Frontal cortex (tissue), 4 donors: ENCODE results near the gene BBS10. TPM values are rescaled to one million over a fixed set of nuclear protein-coding genes. Genes with fewer than 3 reads are reported as not detected.
"Not testable (repeated sequence)": the region's sequence is repeated elsewhere in the genome, so short reads cannot be mapped to it uniquely, and the experiment has no call there.

Source experiments
- DNase-seq, 2 donors: peaks; one replicate each; pipeline ENCODE4 v3.0.0; 2012; ENCODE audit warnings: low spot score in 2 of 2
- FAIRE-seq: peaks from 2 replicates; lab custom pipeline; 2012; peaks lifted over from hg19 to GRCh38; lab: Jason Lieb, UNC
- total RNA-seq: library from RNA; depleted of rRNA; stranded (reverse); fragments of >200 nt; gene quantifications from one replicate; pipeline ENCODE4 v1.2.3, GENCODE V29; 2014
- donor health status: control.
- donor health status: control.
- donor health status: control.

BBS10 gene
- total RNA-seq, 1 donor from 2014 or later = 44.8 TPM

- DNase-seq = no peak
- FAIRE-seq = no peak
Observed at GRCh38 chr12:76337583-76337982, 10.6 kb downstream of the BBS10 start.

- no peak for FAIRE-seq
- no peak for DNase-seq
Observed at GRCh38 chr12:76332606-76333005, 15.6 kb downstream of the BBS10 start.

GRCh38 chr12:76329606-76330005 lies 18.6 kb downstream of the BBS10 start:
- DNase-seq (no peak), FAIRE-seq (no peak)

GRCh38 chr12:76329159-76329558 lies 19.1 kb downstream of the BBS10 start:
- DNase-seq (no peak), FAIRE-seq (no peak)

- FAIRE-seq, DNase-seq: not testable (repeated sequence)
Observed at GRCh38 chr12:76319595-76320319, 28.5 kb downstream of the BBS10 start.

- DNase-seq (no peak), FAIRE-seq (no peak)
Observed at GRCh38 chr12:76318773-76319594, 29.2 kb downstream of the BBS10 start.

- FAIRE-seq (no peak), DNase-seq (no peak)
Observed at GRCh38 chr12:76317976-76318375, 30.2 kb downstream of the BBS10 start.

- FAIRE-seq = no peak
- DNase-seq = no peak
Observed at GRCh38 chr12:76316468-76316867, 31.7 kb downstream of the BBS10 start.

- FAIRE-seq (no peak), DNase-seq (no peak)
Observed at GRCh38 chr12:76313299-76313698, 34.9 kb downstream of the BBS10 start.

- no peak for FAIRE-seq
- no peak for DNase-seq
Observed at GRCh38 chr12:76312315-76312714, 35.9 kb downstream of the BBS10 start.

- DNase-seq (no peak), FAIRE-seq (no peak)
Observed at GRCh38 chr12:76311796-76312195, 36.4 kb downstream of the BBS10 start.

- DNase-seq (no peak), FAIRE-seq (no peak)
Observed at GRCh38 chr12:76310110-76310509, 38.1 kb downstream of the BBS10 start.

GRCh38 chr12:76308866-76309265 lies 39.3 kb downstream of the BBS10 start:
- FAIRE-seq = no peak
- no peak for DNase-seq

GRCh38 chr12:76307083-76307482 lies 41.1 kb downstream of the BBS10 start:
- no peak for FAIRE-seq
- no peak for DNase-seq

- FAIRE-seq (no peak), DNase-seq (no peak)
Observed at GRCh38 chr12:76303989-76304460, 44.2 kb downstream of the BBS10 start.

GRCh38 chr12:76303365-76303764 lies 44.9 kb downstream of the BBS10 start:
- FAIRE-seq (no peak), DNase-seq (no peak)

GRCh38 chr12:76300297-76300665 lies 47.9 kb downstream of the BBS10 start:
- FAIRE-seq = no peak

GRCh38 chr12:76299536-76300296 lies 48.5 kb downstream of the BBS10 start:
- no peak for FAIRE-seq
- no peak for DNase-seq

More at GRCh38 chr12:76300297-76300665, 47.9 kb downstream of the BBS10 start:
- DNase-seq = no peak
